HepG2 (cell line): ENCODE measurements around the gene OXLD1. TPM values are rescaled to one million over a fixed set of nuclear protein-coding genes. Genes with fewer than 3 reads are reported as not detected.

ENCODE experiments used
- BHLHE40 ChIP-seq: IDR thresholded peaks from 2 replicates; pipeline ENCODE4 v1.6.1; 2011; ENCODE audit warnings: low read length, improper control_type of control experiment
- CCDC6 ChIP-seq: sonication (generic); formaldehyde crosslinking; IDR thresholded peaks from 2 replicates; pipeline ENCODE4 v1.8.1; 2022; ENCODE audit warnings: mild to moderate bottlenecking, missing genetic modification reagents, moderate library complexity
- ETV6 ChIP-seq: sonication (generic); formaldehyde crosslinking; conservative IDR thresholded peaks from 2 replicates; pipeline ENCODE4 v1.4.0; 2020; ENCODE audit warnings: missing genetic modification reagents
- FOXC1 ChIP-seq: sonication (generic); formaldehyde crosslinking; IDR thresholded peaks from 2 replicates; pipeline ENCODE4 v1.8.0; 2022; ENCODE audit warnings: mild to moderate bottlenecking, missing genetic modification reagents, borderline replicate concordance
- MBD4 ChIP-seq: IDR thresholded peaks from 2 replicates; pipeline ENCODE4 v1.6.1; 2012; ENCODE audit warnings: low read length, inconsistent platforms, borderline replicate concordance
- NCOA2 ChIP-seq: sonication (generic); formaldehyde crosslinking; IDR thresholded peaks from 2 replicates; pipeline ENCODE4 v1.8.0; 2022; ENCODE audit warnings: inconsistent platforms
- NKX3-1 ChIP-seq: sonication (generic); formaldehyde crosslinking; IDR thresholded peaks from 2 replicates; pipeline ENCODE4 v1.5.0; 2020; ENCODE audit warnings: missing genetic modification reagents
- PHF20 ChIP-seq: sonication (generic); formaldehyde crosslinking; IDR thresholded peaks from 2 replicates; pipeline ENCODE4 v1.5.0; 2020; ENCODE audit warnings: mild to moderate bottlenecking, missing genetic modification reagents
- XBP1 ChIP-seq: sonication (generic); formaldehyde crosslinking; IDR thresholded peaks from 2 replicates; pipeline ENCODE4 v1.5.0; 2020; ENCODE audit warnings: missing genetic modification reagents
- ZBTB1 ChIP-seq: sonication (generic); formaldehyde crosslinking; IDR thresholded peaks from 2 replicates; pipeline ENCODE4 v1.4.0; 2020; ENCODE audit warnings: missing genetic modification reagents, borderline replicate concordance
- ZBTB21 ChIP-seq: sonication (generic); formaldehyde crosslinking; IDR thresholded peaks from 2 replicates; pipeline ENCODE4 v1.4.0; 2020; ENCODE audit warnings: missing genetic modification reagents
- ZNF20 ChIP-seq: sonication (generic); formaldehyde crosslinking; IDR thresholded peaks from 2 replicates; pipeline ENCODE4 v1.4.0; 2020; ENCODE audit warnings: mild to moderate bottlenecking, moderate library complexity, missing genetic modification reagents
- ZNF256 ChIP-seq: sonication (generic); formaldehyde crosslinking; conservative IDR thresholded peaks from 2 replicates; pipeline ENCODE4 v1.4.0; 2020; ENCODE audit warnings: missing genetic modification reagents
- ZNF3 ChIP-seq: IDR thresholded peaks from 2 replicates; pipeline ENCODE4 v1.7.0; 2017; ENCODE audit warnings: inconsistent platforms
- ZNF33B ChIP-seq: sonication (generic); formaldehyde crosslinking; IDR thresholded peaks from 2 replicates; pipeline ENCODE4 v1.5.1; 2020; ENCODE audit warnings: mild to moderate bottlenecking, missing genetic modification reagents
- ZNF501 ChIP-seq: sonication (generic); formaldehyde crosslinking; IDR thresholded peaks from 2 replicates; pipeline ENCODE4 v1.5.1; 2020; ENCODE audit warnings: mild to moderate bottlenecking, moderate library complexity, missing genetic modification reagents
- ZNF737 ChIP-seq: sonication (generic); formaldehyde crosslinking; IDR thresholded peaks from 2 replicates; pipeline ENCODE4 v1.5.0; 2020; ENCODE audit warnings: missing genetic modification reagents, mild to moderate bottlenecking, borderline replicate concordance
- ZSCAN9 ChIP-seq: IDR thresholded peaks from 2 replicates; pipeline ENCODE4 v1.6.1; 2016; ENCODE audit warnings: borderline replicate concordance
- polyA plus RNA-seq, 8 experiments: library from polyadenylated mRNA; depleted of rRNA in 3 of 8; stranded (reverse) in 7 of 8; unstranded in 1 of 8; fragments of >200 nt; fragmentation: Illumina TruSeq in 4 of 8; extraction: Trizol in 4 of 8; gene quantifications; 2 replicates each; pipeline versions ENCODE4 v1.2.1 to v1.2.3, GENCODE V29; 2011 to 2016; ENCODE audit warnings: low read depth in 4 of 8, missing spikeins in 1 of 8, mixed read lengths in 1 of 8; ENCODE audit not compliant: insufficient read depth in 1 of 8
- total RNA-seq, 5 experiments: library from RNA; depleted of rRNA; stranded (reverse); fragments of >200 nt; fragmentation: Illumina TruSeq; extraction: Trizol; gene quantifications; 2 replicates each; pipeline ENCODE4 v1.2.3, GENCODE V29; 2016; ENCODE audit warnings: low read depth in 1 of 5
- TF ChIP-seq, protein P1 (sequence below): sonication (generic); formaldehyde crosslinking; IDR thresholded peaks from 2 replicates; pipeline ENCODE4 v1.5.1; 2020; ENCODE audit warnings: mild to moderate bottlenecking, moderate library complexity, missing genetic modification reagents
- TF ChIP-seq, protein P2 (sequence below): sonication (generic); formaldehyde crosslinking; IDR thresholded peaks from 2 replicates; pipeline ENCODE4 v1.8.1; 2023; ENCODE audit warnings: mild to moderate bottlenecking, missing genetic modification reagents
- TF ChIP-seq, protein P3 (sequence below): sonication (generic); formaldehyde crosslinking; IDR thresholded peaks from 2 replicates; pipeline ENCODE4 v1.4.0; 2020; ENCODE audit warnings: missing genetic modification reagents, borderline replicate concordance
- TF ChIP-seq, protein P4 (sequence below): sonication (generic); formaldehyde crosslinking; IDR thresholded peaks from 2 replicates; pipeline ENCODE4 v1.4.0; 2020; ENCODE audit warnings: missing genetic modification reagents

OXLD1 gene
- total and polyA plus RNA-seq, 2 of the 13 experiments (the other 11 are each of a cell fraction or from before 2014, with no cell fraction given), result 27.1 to 37.5 TPM

DNA sequence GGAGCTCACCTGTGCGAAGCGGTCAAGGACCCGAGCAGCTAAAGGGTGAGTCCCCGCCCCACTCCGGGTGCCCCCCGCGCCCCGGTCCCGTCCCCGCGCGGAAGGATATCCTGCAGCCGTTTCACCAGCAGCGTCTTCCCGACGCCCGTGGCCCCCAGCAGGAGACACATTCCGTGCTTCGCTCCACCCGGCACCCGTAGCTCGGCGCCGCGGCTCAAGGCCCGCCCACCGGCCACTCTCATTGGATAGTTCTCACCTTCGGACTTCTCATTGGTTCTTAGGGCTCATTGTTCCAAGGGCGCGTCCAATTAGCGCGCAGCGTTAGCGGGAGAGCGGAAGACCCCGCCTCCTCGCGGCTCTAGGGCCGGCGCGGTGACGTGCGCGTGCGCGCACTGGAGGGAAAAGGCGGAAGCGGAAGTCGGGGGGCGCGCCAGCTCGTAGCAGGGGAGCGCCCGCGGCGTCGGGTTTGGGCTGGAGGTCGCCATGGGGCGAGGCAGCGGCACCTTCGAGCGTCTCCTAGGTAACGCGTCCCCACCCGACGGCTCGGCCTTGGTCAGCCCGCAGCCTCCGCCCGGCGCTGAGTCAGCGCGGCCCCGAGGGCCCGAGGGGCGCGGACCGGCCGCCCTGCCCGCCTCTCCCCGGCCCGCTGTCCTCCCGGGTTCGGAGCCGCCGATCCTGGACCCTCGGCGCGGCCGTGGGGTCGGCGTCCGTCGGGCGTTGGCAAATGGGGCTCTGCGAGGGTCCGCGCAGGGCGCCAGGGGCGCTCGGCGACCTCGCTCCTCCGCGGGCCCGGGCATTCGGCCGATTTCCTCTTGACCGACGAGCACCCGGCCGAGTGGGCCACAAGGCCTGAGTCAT, 17.4 kb upstream of the OXLD1 start, which contains the start of the genes ARL16 and HGS (continued):
- TF ChIP-seq FOXC1 (CRISPR knock-in tag) (peak; percentile 50; the same call in 1 of the 2 replicates), ZNF256 (CRISPR knock-in tag) (no peak), ZNF33B (CRISPR knock-in tag) (no peak), ZNF3 (CRISPR knock-in tag) (no peak), ZNF737 (CRISPR knock-in tag) (no peak), NKX3-1 (no peak), PHF20 (CRISPR knock-in tag) (peak; percentile 94), XBP1 (CRISPR knock-in tag) (no peak), ZBTB21 (no peak), BHLHE40 (no peak), ZNF20 (no peak), CCDC6 (CRISPR knock-in tag) (peak; percentile 6; the same call in 1 of the 2 replicates), NCOA2 (CRISPR knock-in tag) (no peak; the same call in 1 of the 2 replicates), ETV6 (CRISPR knock-in tag) (0 out of 2 replicates have a peak, but pooled peaks have one; percentile 10), ZSCAN9 (CRISPR knock-in tag) (no peak; the same call in 1 of the 2 replicates), MBD4 (no peak), ZNF501 (CRISPR knock-in tag) (peak; percentile 84), ZBTB1 (CRISPR knock-in tag) (no peak)
- TF ChIP-seq, protein P1, sequence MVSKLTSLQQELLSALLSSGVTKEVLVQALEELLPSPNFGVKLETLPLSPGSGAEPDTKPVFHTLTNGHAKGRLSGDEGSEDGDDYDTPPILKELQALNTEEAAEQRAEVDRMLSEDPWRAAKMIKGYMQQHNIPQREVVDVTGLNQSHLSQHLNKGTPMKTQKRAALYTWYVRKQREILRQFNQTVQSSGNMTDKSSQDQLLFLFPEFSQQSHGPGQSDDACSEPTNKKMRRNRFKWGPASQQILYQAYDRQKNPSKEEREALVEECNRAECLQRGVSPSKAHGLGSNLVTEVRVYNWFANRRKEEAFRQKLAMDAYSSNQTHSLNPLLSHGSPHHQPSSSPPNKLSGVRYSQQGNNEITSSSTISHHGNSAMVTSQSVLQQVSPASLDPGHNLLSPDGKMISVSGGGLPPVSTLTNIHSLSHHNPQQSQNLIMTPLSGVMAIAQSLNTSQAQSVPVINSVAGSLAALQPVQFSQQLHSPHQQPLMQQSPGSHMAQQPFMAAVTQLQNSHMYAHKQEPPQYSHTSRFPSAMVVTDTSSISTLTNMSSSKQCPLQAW (CRISPR knock-in tag), result peak; percentile 87
- TF ChIP-seq, protein P2, sequence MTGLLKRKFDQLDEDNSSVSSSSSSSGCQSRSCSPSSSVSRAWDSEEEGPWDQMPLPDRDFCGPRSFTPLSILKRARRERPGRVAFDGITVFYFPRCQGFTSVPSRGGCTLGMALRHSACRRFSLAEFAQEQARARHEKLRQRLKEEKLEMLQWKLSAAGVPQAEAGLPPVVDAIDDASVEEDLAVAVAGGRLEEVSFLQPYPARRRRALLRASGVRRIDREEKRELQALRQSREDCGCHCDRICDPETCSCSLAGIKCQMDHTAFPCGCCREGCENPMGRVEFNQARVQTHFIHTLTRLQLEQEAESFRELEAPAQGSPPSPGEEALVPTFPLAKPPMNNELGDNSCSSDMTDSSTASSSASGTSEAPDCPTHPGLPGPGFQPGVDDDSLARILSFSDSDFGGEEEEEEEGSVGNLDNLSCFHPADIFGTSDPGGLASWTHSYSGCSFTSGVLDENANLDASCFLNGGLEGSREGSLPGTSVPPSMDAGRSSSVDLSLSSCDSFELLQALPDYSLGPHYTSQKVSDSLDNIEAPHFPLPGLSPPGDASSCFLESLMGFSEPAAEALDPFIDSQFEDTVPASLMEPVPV (CRISPR knock-in tag), result no peak; the same call in 1 of the 2 replicates
- TF ChIP-seq, protein P3, sequence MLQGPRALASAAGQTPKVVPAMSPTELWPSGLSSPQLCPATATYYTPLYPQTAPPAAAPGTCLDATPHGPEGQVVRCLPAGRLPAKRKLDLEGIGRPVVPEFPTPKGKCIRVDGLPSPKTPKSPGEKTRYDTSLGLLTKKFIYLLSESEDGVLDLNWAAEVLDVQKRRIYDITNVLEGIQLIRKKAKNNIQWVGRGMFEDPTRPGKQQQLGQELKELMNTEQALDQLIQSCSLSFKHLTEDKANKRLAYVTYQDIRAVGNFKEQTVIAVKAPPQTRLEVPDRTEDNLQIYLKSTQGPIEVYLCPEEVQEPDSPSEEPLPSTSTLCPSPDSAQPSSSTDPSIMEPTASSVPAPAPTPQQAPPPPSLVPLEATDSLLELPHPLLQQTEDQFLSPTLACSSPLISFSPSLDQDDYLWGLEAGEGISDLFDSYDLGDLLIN (CRISPR knock-in tag), result peak; percentile 85; the same call in 1 of the 2 replicates
- TF ChIP-seq, protein P4, sequence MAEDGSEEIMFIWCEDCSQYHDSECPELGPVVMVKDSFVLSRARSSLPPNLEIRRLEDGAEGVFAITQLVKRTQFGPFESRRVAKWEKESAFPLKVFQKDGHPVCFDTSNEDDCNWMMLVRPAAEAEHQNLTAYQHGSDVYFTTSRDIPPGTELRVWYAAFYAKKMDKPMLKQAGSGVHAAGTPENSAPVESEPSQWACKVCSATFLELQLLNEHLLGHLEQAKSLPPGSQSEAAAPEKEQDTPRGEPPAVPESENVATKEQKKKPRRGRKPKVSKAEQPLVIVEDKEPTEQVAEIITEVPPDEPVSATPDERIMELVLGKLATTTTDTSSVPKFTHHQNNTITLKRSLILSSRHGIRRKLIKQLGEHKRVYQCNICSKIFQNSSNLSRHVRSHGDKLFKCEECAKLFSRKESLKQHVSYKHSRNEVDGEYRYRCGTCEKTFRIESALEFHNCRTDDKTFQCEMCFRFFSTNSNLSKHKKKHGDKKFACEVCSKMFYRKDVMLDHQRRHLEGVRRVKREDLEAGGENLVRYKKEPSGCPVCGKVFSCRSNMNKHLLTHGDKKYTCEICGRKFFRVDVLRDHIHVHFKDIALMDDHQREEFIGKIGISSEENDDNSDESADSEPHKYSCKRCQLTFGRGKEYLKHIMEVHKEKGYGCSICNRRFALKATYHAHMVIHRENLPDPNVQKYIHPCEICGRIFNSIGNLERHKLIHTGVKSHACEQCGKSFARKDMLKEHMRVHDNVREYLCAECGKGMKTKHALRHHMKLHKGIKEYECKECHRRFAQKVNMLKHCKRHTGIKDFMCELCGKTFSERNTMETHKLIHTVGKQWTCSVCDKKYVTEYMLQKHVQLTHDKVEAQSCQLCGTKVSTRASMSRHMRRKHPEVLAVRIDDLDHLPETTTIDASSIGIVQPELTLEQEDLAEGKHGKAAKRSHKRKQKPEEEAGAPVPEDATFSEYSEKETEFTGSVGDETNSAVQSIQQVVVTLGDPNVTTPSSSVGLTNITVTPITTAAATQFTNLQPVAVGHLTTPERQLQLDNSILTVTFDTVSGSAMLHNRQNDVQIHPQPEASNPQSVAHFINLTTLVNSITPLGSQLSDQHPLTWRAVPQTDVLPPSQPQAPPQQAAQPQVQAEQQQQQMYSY (CRISPR knock-in tag), result 0 out of 2 replicates have a peak, but pooled peaks have one; percentile 21
